ENCODE measurements around the gene ANKFN1. TPM values are rescaled to one million over a fixed set of nuclear protein-coding genes. Genes with fewer than 3 reads are reported as not detected.

ANKFN1 gene
- total and polyA plus RNA-seq, 2 of the 13 experiments (the other 11 are each of a cell fraction or from before 2014, with no cell fraction given): not detected

GRCh38 chr17:56495556-56495955 lies 342.3 kb downstream of the ANKFN1 start:
- POLR2A ChIA-PET: no interaction called here
- no peaks in the 10 kb centered on the region for H4K20me1 ChIP-seq (ENCODE audit: insufficient read depth, low read length)
- DNase-seq (ENCODE audit: low spot score) (no peak), ATAC-seq (no peak), FAIRE-seq (no peak)
- in situ Hi-C loops (cut with HindIII; ENCODE audit: extremely low pct_ligation_motif_present, low pct_unique_long_range_greater_than_20kb): no loop called here
- H3K9ac ChIP-seq (ENCODE audit: insufficient read depth, low read depth, low read length): no peak overlapping the region
- H3K36me3 ChIP-seq (replicated peaks in 1 of 2; ENCODE audit: control insufficient read depth in 1 of 2, insufficient read depth in 2 of 2, low read length in 2 of 2): no peaks in the 10 kb centered on the region
- H3K9me3 ChIP-seq (ENCODE audit: low read length): no peaks in the 10 kb centered on the region
- intact Hi-C loops (cut with micrococcal nuclease; ENCODE audit: unreplicated experiment): no loop called here
- H3K4me1 ChIP-seq (ENCODE audit: insufficient read depth, low read length): no peaks in the 10 kb centered on the region
- H2AFZ ChIP-seq (ENCODE audit: low read length): no peak overlapping the region
- WGBS (ENCODE audit: low lambda C conversion rate): under 1% methylated on average over 3 of the region's 3 CpGs
- no peaks in the 10 kb centered on the region; a peak in 1 of 5 replicates for H3K27me3 ChIP-seq (ENCODE audit: control insufficient read depth in 1 of 2, insufficient read depth in 2 of 2, low read length in 2 of 2)
- H3K4me3 ChIP-seq (replicated peaks in 1 of 3; ENCODE audit: insufficient read depth in 1 of 3, low read depth in 2 of 3, low read length in 3 of 3): no peak overlapping the region
- no peaks in the 10 kb centered on the region for H3K79me2 ChIP-seq (ENCODE audit: insufficient read depth, low read length)
- H3K4me2 ChIP-seq (ENCODE audit: low read depth, low read length): no peak overlapping the region
- CTCF ChIA-PET (ENCODE audit: low intra/inter-chr PET ratio, low total read pairs): no interaction called here
- H3K27ac ChIP-seq (ENCODE audit: extremely low read length, insufficient read depth, low read length): no peak overlapping the region
- BruUV-seq (replicated peaks): no TSS peak
- TF ChIP-seq NFRKB (IDR thresholded peaks at IDR 0.05) (no peak), MIER2 (CRISPR knock-in tag; IDR thresholded peaks at IDR 0.05) (no peak), MAFK (conservative IDR thresholded peaks at IDR 0.05 in 1 of 2, IDR thresholded peaks at IDR 0.05 in 1 of 2; ENCODE audit: low read length in 2 of 2) (no peak)

DNA sequence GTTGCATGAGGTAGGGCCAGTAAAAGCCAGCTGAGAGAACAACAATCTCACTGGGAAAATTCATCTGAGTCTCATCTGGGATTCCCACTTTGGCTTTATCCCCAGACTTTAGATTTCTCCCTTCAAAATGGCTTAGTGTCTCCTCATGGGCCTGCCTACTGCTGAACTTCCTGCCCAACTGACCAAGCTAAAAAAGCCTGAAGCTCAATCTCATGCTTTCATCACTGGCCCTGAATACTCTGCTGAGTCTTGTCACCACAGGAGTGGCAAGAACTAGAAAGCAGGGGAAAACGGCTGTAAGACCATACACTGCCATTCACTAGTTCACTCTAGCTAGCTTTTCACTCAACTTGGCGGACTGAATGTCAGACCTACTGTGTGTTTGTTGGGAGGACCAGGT lies 343.9 kb downstream of the ANKFN1 start:
- no peaks in the 10 kb centered on the region for H3K79me2 ChIP-seq (ENCODE audit: insufficient read depth, low read length)
- TF ChIP-seq YEATS2 (CRISPR knock-in tag; IDR thresholded peaks at IDR 0.05; ENCODE audit: borderline replicate concordance) (no peak), BHLHE40 (IDR thresholded peaks at IDR 0.05; ENCODE audit: low read length) (no peak)
- 6% methylated on average over 2 of the region's 2 CpGs for WGBS (ENCODE audit: low lambda C conversion rate)
- no peaks in the 10 kb centered on the region for H3K9me3 ChIP-seq (ENCODE audit: low read length)
- no peak overlapping the region for H3K9ac ChIP-seq (ENCODE audit: insufficient read depth, low read depth, low read length)
- H3K4me3 ChIP-seq (replicated peaks in 1 of 3; ENCODE audit: insufficient read depth in 1 of 3, low read depth in 2 of 3, low read length in 3 of 3): no peak overlapping the region
- in situ Hi-C loops (cut with HindIII; ENCODE audit: extremely low pct_ligation_motif_present, low pct_unique_long_range_greater_than_20kb) (no loop called here), intact Hi-C loops (cut with micrococcal nuclease; ENCODE audit: unreplicated experiment) (no loop called here)
- H2AFZ ChIP-seq (ENCODE audit: low read length): no peak overlapping the region
- CTCF ChIA-PET (ENCODE audit: low intra/inter-chr PET ratio, low total read pairs): no interaction called here
- no peak overlapping the region for H3K4me2 ChIP-seq (ENCODE audit: low read depth, low read length)
- no peaks in the 10 kb centered on the region for H3K36me3 ChIP-seq (replicated peaks in 1 of 2; ENCODE audit: control insufficient read depth in 1 of 2, insufficient read depth in 2 of 2, low read length in 2 of 2)
- no peak for ATAC-seq
- BruUV-seq (replicated peaks): no TSS peak
- no peaks in the 10 kb centered on the region for H4K20me1 ChIP-seq (ENCODE audit: insufficient read depth, low read length)
- no peak for DNase-seq (ENCODE audit: low spot score)
- FAIRE-seq: no peak
- H3K27me3 ChIP-seq (ENCODE audit: control insufficient read depth in 1 of 2, insufficient read depth in 2 of 2, low read length in 2 of 2): no peaks in the 10 kb centered on the region
- H3K4me1 ChIP-seq (ENCODE audit: insufficient read depth, low read length): no peaks in the 10 kb centered on the region
- H3K27ac ChIP-seq (ENCODE audit: extremely low read length, insufficient read depth, low read length): no peak overlapping the region
- POLR2A ChIA-PET: no interaction called here

Data from HepG2 (cell line).